Astrocyte of the cerebellum (primary cell): ENCODE measurements around the gene WNT6.

Experiments
- DNase-seq: peaks from one replicate; pipeline ENCODE4 v3.0.0-alpha.2; 2011; ENCODE audit warnings: low read depth
- H3K4me3 ChIP-seq: 2 replicates; pipeline ENCODE4 v1.5.1; 2011; ENCODE audit warnings: mild to moderate bottlenecking, low read depth, low read length, moderate library complexity
- in situ Hi-C: cut with HindIII; loops from 2 replicates; pipeline ENCODE4 v1.10.0; 2017; ENCODE audit warnings: low sequenced_read_pairs
- TF ChIP-seq, protein P1 (sequence below): IDR thresholded peaks from 2 replicates; pipeline ENCODE4 v1.5.1; 2012; ENCODE audit warnings: low read length, low read depth, moderate library complexity, mild to moderate bottlenecking; ENCODE audit errors: missing control alignments

Gene WNT6

DNA sequence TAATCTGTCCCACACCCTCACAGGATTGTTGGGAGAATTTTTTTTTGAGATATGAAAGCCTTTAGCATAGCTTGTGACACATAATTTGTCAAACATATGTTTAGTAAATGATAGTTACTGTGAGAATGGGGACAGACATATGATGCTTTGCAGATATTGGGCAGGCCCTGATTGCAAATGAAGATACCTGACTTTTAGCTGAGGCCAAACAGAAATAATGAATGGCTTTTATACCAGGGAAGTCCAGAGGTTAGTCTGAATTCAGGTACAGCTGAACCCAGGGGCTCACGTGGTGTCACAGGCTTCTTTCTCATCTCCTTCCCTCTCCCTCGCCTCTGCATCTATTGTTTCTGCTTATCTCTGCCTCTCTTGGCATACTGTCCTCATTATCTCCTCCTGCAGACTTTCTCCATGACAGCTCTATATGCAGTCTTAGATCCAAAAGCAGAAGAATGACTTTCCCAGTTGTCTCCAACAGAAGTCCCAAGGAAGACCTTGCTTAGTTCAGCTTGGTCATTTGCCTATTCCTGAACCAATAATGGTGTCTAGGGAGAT lies 16.2 kb downstream of the WNT6 start:
- in situ Hi-C loops, result no loop called here
- TF ChIP-seq, protein P1, sequence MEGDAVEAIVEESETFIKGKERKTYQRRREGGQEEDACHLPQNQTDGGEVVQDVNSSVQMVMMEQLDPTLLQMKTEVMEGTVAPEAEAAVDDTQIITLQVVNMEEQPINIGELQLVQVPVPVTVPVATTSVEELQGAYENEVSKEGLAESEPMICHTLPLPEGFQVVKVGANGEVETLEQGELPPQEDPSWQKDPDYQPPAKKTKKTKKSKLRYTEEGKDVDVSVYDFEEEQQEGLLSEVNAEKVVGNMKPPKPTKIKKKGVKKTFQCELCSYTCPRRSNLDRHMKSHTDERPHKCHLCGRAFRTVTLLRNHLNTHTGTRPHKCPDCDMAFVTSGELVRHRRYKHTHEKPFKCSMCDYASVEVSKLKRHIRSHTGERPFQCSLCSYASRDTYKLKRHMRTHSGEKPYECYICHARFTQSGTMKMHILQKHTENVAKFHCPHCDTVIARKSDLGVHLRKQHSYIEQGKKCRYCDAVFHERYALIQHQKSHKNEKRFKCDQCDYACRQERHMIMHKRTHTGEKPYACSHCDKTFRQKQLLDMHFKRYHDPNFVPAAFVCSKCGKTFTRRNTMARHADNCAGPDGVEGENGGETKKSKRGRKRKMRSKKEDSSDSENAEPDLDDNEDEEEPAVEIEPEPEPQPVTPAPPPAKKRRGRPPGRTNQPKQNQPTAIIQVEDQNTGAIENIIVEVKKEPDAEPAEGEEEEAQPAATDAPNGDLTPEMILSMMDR, result no peak
- H3K4me3 ChIP-seq, result no peak overlapping the region
- no peak for DNase-seq

DNA sequence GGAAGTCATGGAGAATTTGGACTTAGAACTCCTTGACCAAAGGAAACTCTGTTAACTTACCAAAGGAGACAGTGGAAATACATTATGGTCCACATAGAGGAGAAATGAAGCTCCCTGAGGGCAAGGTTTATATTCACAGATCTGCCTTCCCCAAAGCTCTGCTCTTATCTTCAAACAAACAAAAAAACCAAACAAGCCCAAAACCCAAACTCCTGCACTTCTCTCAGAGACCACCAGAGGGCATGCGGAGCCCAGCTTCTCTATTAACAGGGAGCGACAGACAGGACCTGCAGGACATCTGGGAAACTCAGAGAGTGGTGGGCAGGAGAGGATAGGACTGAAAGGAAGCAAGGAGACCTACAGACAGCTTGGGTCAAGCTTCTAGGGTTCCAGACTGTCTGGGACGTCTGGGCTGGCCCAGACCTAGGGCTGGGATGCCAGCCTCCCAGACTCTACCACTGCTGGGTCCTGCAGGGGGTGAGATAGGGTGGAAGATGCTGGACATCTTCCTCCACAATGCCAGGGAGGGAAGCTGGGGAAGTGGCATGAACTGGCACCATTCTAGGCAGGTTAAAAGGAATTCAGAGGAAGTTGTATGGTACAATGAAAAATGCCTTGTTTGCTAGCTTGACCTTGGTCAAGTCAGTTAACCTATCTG lies 17.1 kb downstream of the WNT6 start:
- in situ Hi-C loops, result no loop called here
- TF ChIP-seq, protein P1, result peak; percentile 99
- DNase-seq, result peak; percentile 46
- H3K4me3 ChIP-seq, result no peak overlapping the region

DNA sequence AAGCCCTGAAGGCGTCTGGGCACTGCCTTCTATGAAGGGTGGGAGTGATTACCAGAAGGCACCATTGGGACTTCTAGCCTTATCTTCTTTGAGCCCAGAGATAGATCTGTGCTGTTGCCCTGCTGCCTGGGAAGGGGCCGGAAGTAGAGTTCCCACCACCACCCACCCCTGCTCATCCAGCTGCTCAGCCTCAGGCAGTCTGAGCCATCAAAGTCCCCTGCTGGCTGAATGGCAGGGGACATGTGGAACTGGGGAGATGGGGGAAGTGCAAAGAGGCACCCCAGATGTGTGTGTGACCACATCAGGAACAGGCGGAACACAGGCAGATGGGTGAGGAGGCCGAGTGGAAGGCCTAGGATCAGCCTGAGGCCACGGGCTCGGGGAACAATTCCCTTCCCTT lies 17.7 kb downstream of the WNT6 start:
- in situ Hi-C loops, result no loop called here
- no peak overlapping the region for H3K4me3 ChIP-seq
- TF ChIP-seq, protein P1, result no peak
- no peak for DNase-seq

DNA sequence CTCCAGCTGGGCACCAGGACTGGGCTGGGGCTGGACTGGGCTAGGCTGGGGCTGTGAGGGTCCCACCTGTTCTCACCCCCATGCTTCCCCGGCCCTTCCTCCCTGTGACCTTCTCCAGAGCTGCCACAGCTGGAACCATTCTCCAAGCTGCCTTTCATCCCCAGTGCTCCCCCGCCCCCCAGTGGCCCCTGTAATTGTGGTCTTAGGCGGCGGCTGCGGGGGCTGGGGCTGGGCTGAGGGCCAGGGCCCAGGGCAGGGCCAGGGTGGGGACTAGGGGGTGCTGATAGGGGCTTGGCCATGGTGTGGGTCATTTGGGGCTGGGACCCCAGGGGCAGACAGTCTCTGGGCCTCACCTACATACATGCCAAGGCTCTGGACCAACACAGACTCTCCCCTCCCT lies 18.3 kb downstream of the WNT6 start:
- TF ChIP-seq, protein P1, result no peak
- no peak overlapping the region for H3K4me3 ChIP-seq
- DNase-seq, result no peak
- in situ Hi-C loops, result no loop called here

DNA sequence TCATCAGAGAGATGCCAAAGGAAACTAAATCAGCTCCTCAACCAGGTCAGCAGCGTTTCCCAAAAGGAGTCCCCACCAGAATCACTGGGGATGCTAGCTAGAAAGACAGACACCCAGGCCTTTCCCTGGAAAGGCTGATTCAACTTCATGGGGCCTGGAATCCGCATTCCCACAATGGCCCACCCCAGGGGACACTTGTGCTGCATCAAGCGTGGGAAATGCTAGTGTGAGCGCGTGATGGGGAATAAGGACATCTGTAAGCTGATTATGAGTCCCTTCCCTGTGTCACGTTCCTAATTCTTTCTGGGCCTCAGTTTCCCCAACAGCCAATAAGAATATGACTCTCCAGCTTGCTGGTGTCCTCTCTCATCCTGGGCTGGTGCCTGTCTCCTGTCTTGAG lies 18.9 kb downstream of the WNT6 start:
- H3K4me3 ChIP-seq, result no peak overlapping the region
- DNase-seq, result no peak
- in situ Hi-C loops, result no loop called here
- TF ChIP-seq, protein P1, result no peak

DNA sequence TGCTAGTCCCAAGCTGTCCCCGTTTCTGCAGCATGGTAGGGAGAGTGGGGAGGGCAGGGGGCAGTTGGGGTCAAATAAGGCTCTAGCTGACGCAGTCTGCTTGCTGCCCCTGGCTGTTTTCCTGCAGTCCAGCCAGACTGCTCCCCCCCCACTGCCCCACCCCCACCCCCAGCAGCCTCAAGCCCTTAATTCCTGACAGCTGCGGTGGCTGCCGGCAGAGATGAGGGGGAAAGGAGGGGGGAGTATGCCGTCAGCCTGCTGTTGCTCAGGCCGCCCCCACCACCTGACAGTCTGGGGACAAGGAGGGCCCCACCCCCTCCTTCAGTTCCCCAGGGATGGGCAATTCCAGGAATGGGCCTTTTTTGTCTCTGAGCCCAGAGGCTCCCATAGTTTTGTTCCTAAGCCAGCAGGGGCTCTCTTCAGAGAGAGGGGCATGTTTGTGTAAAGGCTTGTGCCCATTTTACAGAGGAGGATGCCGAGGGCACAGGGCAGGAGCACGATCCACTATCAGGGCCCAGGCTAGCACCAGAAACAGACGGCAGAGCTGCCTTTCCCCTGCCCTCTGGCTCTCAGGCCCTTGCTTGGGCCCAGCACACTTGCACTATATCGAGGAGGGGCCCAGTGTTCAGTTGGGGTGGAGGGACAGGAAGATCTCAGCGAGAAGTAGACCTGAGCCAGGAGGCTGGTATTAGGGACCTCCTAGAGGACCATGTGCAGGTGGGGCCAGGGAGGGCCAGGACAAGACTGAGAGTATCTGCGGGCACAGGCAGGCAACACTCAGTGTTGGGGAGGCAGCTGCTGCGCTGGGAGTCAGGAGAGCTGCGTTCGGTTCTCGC lies 19.5 kb downstream of the WNT6 start:
- no peak overlapping the region for H3K4me3 ChIP-seq
- TF ChIP-seq, protein P1, result no peak
- DNase-seq, result no peak
- in situ Hi-C loops, result no loop called here
